ENCODE measurements around the gene PGS1.
"Not testable (repeated sequence)": the region's sequence is repeated elsewhere in the genome, so short reads cannot be mapped to it uniquely, and the experiment has no call there.

The PGS1 gene

DNA sequence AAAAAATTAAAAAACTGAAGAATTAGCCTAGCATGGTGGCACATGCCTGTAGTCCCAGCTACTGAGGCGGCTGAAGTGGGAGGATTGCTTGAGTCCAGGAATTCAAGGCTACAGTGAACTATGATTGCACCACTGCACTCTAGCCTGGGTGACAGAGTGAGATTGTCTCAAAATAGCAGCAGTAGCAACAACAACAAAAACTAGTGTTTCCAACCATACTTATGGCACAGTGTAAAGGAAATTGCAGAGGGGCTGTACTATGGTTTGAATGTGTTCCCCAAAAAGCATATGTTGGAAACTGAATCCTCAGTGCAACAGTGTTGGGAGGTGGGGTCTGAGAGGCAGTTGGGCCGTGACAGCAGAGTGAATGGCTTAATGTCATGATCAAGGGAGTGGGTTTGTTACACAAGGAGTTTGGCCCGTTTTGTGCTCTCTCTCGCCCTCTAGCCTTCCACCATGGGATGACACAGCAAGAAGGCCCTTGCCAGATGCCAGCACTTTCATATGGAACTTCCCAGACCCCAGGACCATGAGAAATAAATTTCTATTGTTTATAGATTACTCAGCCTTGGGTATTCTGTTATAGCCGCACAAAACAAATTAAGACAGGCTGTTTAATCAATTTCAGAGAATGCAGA is 70.0 kb downstream of the PGS1 start:
- DNase-seq (ENCODE audit: low read depth) = no peak

DNA sequence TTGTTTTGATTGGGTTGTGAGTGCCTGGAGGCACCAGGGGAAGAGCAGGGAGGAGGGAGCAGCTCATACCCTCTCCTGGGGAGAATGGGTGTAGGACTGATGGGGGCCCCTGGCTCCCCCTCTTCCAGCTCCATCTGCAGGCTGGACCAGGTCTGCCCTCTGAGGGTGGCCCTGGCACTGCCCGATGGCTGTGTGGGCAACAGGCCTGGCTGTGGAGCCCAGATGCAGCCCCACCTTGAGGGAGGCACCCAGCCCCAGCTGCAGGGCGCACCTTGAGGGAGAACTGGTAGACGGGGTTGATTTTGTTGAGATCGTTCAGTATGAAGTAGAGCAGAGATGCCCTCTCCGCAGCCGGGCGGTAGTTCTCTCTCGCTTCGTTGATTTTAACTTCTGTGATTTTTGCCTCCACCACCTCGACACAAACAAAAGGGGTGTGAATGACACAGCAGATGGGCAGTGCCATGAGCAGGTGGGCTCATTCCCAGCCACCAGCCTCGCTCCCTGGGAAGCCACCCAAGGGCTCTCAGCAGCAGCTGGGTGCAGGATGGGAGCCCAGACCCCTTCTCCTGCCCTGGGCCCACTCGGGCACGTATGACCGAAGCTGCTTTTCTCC is 71.6 kb downstream of the PGS1 start:
- no peak for DNase-seq (ENCODE audit: low read depth)

DNA sequence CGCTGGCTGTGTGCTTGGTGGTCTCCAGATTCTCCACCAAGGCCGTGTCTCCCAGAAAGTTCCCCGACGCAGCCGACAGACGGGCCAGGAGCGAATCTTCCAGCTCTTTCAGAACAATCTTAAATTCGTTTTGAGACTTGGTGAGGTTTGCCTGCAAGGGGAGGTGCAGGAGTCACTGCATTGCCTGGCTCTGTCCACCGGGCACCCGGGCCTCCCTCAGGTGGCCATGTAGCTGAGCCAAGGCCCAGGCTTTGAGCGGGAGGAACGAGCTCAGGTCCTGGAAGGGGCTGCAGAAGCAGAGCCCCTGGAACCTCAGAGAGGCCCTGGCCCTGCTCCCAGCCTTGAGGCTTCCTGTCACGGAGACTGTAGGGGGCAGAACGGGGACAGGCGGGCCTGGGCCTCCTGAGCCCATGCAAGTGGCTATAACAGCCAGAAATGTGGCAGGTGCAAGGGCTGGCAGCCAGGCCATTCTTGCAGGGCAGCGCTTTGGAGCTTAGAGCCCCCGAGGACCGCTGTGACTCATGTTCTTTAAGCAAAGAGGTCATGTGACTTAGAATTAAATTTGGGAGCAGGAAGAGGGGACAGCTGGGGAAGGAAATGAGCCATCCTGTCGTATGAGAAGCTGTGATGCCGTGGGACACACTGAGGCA is 72.4 kb downstream of the PGS1 start:
- no peak for DNase-seq (ENCODE audit: low read depth)

DNA sequence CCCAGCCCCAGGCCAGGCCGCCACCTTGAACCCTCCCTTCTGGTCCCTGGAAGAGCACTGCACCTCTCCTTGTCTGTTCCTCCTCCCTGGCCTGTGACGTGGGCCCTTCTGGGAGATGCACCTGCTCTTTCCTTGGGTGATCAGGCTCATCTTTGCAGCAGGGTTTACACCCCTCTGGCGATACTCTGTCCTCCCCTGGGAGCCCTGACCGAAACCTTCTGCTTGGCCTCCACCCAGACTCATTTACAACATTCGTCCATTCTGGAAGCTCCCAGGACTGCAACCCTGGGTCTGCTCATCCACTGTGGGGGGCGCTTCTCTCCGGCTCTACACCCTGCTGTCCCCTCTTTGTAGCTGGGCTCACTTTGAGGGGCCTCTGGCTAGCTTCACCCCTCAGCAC is 73.3 kb downstream of the PGS1 start:
- no peak for DNase-seq (ENCODE audit: low read depth)

DNA sequence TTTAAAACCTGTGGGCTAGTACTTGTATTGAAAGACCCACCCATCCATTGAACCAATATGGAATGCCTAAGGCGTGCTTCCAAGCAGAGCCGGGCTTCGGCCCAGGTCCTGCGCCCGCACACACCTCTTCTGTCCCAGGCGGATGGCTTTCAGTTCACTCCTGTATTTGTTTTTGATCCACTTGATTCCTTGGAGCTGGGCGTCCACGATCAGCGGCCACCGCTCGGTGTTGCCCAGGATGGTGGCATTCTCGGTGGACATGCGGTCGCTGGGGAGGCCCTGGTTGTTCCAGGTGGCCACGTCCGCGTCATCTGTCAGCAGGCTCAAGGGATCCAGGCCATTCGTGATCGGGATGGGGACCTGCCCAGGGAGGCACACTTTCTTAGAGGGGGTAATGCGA is 75.9 kb downstream of the PGS1 start:
- DNase-seq (ENCODE audit: low read depth) = no peak

DNA sequence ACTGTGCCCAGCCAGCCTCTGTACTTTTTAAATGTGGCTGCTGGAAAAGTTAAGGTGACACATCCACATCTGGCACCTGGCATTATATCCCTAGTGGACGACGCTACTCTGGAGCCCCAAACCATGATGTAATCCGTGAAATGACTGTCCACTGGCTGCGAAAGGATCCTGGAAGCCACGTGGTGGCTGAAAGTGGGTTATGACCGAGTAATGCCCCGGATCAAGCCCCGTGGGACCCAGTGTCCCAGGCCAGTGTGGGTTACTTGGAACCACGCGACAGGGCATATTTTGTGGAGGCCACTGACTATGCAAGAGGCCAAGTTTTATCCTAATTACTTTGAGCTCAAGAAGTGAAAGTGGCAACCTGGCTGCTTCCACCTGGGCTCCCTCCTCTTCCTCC is 79.6 kb downstream of the PGS1 start:
- no peak for DNase-seq (ENCODE audit: low read depth)

DNA sequence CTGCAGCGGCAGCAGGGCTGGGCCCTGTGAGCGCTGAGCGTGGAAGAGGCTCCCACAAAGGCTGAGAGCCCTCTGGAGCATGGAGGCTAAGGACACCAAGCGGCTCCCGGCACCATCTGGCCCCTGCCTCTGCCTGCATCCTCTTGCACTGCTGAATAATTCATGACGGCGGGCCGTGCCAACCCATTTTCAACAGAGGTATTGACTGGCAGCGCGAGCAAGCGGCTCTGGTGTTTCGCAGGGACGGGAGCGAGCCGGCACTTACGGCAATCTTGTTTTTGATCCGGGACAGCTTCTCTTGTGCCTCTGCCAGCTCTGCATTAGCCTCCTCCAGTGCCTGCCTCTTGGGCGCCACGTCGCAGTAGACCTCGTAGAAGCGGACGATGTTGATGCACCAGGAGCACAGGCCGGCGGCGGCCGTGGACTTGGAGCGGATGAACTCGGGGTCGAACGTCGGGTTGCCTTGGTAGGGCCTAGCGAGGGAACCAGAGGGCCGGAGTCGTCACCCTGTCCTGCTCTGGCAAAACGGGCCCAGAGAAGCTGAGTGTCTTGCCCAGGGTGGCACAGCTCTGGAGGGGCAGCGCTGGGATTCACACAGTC is 80.4 kb downstream of the PGS1 start:
- no peak for DNase-seq (ENCODE audit: low read depth)

DNA sequence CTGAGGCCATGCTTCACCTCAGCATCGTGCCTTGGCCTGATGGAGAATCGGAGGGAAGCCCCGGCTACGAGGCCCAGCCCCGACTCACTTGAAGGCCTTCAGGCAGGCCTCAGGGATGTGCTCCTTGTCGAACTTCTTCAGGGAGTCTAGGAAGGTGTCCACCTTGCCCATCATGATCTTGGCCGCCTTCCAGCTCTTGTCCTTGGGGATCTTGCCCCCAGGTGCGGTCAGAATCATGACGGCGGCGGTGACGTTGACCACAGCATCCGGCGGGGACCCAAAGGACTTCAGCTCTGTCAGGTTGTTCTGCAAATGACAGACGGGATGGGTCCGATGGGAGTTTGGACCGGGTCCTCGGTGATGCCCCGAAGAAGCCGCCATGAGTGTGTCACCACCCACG is 81.2 kb downstream of the PGS1 start:
- DNase-seq (ENCODE audit: low read depth) = no peak

DNA sequence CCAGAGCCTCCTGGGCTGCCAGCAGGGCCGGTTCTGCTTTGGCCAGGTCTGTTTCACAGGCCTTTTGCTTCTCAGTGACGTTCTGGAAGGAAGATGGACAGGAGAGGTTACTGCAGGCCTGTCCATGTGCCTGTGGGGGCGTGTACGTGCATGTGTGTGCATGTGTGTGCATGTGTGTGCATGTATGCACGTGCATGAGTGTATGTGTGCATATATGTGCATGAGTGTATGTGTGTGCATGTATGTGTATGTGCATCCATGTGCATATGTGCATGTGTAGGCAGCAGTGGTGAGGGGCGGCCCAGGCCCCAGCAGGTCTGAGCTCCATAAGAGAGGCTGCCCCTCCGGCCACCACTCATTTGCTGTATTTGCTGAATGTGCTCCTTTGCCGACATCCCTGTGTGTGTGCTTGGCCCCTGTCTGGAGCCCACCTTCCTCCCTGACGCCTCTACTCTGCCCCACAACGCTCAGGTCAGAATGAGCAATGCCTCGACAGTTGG is 81.8 kb downstream of the PGS1 start:
- DNase-seq (ENCODE audit: low read depth) = no peak

DNA sequence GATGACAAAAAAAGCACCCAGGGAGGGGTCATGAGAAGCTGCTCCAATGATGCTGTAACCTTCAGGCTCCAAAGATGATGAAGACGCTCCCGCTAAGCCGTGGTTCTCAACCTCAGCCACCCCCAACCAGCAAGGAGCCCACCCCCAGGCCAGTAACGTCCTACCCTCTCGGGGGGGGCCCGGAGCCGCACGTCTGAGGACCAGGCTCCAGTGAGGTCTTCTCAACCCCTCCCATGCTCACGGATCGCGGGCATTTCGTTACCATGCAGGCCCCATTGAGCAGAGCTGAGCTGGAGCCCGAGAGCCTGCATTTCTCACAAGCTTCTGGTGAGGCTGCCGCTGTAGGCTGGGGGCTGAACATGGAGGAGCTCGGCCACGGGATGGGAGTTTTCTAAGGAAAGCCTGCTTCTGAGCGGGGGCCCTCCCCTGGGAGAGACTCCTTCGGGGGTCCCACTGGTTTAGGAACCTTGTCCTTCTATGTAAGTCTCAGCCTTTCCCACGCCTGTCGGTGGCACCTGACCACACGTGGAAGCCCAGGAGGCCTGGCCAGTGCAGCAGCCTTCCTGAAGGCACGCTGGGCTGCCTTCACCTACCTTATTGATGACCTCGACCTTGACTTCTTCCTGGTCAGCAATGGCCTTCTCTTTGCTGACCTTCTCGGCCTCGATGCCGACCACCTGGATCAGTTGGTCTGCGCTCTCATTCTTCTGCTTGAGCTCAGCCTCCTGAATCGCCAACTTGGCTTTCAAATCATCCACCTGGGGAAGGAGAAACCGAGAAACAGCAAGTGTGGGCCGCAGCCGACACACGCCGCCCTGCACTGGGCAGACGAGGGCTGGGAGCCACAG is 82.7 kb downstream of the PGS1 start:
- no peak for DNase-seq (ENCODE audit: low read depth)

DNA sequence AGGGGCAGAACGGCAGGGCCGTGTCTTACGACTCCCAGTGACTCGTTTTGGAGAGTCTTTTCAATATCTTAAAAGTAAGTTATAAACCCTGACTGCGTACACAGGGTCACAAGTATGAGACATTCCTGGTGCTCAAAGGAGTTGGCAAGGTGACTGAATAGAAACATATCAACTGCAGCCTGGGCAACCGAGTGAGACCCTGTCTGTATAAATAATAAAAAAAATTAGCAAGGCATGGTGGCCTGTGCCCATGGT is 83.3 kb downstream of the PGS1 start:
- DNase-seq (ENCODE audit: low read depth) = no peak

DNA sequence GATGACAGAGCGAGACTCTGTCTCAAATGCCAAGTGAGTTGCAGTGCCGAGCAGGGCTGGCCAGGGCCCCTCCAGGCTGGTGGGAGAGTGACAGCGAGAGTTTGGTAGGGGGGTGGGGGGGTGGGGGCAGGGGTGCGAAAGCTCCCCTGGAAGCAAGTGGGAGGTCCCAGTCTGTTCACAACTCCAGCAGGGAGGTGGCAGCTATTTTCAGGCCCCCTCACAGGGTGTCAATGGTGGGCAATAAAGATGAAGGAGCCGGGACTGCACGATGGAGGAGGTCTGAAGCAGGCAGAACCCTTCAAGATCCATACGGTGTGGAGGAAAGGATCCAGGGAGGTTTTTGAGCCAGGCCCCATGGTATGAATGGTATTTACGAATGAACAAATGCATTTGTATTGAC is 83.7 kb downstream of the PGS1 start:
- DNase-seq (ENCODE audit: low read depth) = no peak

DNA sequence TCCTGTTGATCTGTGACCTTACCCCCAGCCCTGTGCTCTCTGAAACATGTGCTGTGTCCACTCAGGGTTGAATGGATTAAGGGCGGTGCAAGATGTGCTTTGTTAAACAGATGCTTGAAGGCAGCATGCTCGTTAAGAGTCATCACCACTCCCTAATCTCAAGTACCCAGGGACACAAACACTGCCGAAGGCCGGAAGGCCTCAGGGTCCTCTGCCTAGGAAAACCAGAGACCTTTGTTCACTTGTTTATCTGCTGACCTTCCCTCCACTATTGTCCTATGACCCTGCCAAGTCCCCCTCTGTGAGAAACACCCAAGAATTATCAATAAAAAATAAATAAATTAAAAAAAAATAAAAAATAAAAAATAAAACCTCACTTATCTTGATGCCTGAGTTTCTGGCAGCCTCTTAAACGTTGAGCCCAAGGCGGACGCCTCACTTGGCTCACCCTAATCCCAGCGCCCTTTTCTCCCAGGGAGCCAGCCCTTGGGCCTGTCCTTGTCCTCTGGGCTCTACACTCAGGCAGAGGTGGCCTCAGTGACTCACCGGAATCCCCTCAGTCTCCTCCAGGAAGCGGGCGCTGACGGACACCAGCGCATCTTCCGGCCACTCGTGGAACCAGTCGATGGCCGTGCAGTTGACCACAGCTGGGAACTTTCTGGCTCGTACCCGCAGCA is 87.8 kb downstream of the PGS1 start:
- not testable (repeated sequence) for DNase-seq (ENCODE audit: low read depth)

DNA sequence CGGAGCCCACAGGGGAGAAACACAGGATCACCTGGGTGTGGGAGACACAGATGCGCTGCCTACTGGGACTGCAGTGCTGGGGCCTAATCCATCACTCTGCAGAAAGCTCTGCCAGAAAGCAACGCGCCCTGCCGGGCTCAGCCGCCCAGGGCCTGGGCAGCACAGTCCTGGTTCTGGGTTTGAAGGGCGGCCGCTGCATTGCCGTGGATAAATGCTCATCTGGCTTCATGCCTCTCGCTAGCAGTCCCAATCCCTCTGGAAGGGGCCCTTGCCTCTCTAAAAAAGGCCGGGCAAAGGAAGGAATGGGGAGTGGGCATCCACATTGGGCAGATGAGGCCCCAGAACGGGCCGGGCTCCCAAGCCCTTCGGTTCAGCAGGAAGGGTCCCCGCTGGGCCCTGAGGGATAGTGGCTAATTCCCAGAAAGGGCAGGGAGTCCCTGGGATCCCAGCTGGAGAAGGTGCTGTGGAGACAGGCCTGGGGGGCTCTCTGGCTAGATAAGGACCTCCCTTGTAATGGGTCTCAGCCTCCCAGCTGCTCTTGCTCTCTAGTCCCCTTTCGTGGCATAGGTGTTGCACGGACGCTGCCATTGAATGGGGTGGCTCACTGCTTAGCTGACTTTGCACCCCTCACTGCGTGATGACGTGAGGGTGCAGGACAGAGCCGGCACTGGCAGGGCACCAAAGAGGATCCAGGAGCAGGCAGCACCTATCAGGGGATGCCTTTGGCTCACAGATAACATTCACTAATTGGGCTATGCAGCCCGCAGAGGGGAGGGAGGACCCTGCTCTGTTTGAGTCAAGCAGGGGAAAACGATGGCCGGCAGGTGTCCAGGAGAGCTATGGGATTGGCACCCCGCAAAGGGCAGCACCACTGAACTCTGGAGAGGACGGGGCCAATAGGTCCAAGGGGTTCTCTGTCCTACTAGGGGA is 88.6 kb downstream of the PGS1 start:
- DNase-seq (ENCODE audit: low read depth) = no peak

DNA sequence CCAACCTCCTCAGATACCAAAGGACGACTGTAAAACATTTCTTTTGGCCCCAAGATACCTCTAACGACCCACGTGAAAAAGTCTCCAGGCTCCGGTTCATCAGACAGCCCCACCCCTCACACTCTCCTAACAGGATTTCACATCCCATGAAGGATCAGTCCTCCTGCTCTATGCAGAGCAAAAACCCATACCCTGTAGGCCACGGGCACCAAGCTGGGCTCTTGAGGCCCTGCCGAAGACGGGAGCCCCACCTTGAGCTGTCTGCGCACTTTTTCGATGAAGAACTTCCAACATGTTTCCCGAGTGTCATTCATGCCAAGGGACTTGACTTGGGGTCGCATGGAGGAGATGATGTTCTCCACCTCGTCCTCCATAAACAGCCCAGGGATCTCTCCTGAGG is 89.9 kb downstream of the PGS1 start:
- DNase-seq (ENCODE audit: low read depth) = no peak

DNA sequence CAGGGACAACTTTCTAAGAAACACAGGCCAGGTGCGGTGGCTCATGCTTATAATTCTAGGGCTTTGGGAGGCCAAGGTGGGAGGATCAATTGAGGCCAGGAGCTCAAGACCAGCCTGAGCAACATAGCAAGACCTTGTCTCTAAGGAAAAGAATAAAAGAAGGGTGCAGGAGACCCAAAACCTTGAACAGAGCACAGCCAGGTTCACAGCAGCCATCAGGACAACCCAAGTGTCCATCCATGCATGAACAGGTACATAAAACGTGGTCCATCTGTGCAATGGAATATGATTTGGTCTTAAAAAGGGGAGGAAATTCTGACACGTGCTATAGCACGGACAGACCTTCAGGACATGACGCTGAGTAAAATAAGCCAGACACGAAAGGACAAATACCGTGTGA is 91.0 kb downstream of the PGS1 start:
- no peak for DNase-seq (ENCODE audit: low read depth)

DNA sequence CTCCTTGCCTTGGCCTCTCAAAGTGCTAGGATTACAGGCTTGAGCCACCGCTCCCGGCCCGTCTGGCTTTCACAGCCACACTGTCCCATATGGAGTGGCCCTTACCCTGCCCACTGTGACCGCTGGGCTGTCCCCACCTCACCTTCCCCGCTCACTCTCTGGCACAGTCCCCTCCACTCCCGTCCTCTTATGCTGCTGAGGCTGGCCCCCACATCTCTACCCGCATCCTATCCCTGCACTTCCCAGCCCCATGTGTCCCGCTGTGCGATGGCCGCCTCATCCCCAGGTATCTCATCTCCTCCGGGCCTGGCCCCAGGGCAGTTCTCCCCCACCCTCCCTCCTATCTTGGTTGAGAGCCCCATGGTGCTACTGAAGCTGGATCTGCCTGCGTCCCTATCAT is 93.2 kb downstream of the PGS1 start:
- DNase-seq (ENCODE audit: low read depth) = no peak

DNA sequence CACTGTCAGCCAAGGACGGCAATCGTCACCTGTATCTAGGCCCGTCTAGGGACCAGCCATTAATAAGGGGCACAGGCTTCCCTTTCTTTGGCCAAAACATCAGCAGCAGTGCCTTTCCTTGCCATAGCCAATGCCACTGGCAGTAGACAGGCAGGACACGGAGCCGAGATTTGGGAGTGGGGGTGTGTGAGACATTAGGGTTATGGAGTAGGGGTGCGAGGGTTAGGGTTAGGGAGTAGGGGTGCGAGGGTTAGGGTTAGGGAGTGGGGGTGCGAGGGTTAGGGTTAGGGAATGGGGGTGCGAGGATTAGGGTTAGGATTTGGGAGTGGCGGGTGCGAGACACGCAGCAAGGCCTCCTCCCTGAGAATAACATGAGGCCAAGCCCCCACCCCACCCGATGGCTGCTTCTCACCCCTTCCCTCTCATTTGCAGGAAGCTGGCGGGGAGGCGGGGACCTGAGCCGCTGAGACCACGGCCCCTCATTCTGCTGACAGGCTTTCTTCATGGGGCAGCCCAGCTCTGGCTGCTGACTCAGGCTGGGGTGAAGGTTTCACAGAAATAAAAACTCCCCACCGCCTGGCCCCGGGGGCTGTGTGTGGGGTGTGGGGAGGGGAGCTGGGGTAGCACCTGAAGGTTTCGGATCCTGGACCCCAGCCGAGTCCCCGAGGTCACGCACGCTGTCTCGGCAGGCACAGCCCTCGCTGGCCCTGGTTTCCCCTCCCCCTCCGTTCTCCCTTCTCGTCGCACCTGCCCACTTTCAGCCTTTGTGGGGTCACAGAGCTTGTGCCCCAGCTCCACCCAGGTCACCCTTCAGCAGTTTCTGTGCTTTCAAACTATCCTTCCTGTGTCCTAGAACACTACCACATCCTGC is 93.8 kb downstream of the PGS1 start:
- DNase-seq (ENCODE audit: low read depth) = no peak

DNA sequence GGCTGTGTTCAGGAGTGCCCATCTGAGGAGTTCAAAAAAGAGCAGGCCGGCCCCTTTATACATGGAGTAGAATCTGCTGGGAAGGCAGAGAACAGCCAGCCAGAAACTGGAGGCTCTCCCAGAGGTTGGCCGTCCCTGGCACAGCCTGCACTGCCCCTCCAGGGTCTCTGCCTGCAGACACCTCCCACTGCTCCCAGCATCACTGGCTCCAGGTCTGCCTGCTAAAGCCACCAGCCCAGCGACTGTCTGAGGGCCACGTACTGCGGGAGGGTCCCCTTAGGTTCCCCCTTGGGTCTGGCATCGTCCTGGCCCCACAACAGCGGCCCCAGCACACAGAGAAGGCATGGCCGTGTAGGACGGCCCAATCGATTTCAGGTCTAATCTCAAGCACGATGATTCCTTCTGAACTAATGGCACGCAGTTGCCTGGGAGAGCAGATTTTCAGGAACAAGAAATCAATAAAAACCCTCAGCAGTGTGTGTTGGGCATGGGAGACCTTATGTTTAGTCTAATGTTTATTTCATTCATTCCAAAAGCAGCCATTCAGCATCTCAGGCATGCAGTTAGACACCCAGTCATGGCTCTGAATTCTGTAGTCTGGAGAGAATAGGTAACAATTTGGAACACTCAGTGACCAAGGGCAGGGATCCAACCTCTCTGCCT is 95.6 kb downstream of the PGS1 start:
- no peak for DNase-seq (ENCODE audit: low read depth)

Data from HS-27A (cell line).